ENCODE results near the gene SOX1. TPM values are rescaled to one million over a fixed set of nuclear protein-coding genes. Genes with fewer than 3 reads are reported as not detected.

SOX1 gene
- polyA plus RNA-seq, 1 of the 3 experiments (the other 2 are of a cell fraction), result not detected

DNA sequence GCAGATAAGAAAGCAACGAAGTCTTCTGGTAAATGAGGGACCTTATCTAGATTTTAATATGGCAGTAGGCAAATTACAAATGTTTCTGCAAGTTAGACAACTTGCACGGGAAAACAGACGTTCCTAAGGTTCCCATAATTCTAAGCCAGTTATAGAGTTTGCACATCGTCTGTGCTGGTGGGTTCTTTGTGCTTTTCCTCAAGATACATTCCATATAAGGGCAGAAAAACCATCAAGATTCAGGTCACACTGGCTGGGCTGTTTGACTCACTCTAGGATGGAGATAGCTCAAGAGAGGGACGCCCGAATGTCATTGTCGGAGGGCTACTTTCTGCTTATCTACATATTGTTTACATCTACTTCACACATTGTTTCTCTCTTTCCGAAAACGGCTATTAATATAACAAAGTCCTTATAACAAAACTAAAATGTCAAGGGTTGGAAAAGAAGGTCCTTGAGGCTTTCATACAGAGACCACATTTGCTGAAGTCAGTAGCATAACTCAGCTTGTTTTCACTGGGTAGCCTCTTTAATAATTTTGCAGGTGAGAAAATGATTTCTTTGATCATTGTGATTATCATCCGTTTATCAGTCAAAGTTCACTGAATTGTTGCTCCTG, 44.4 kb downstream of the SOX1 start:
- WGBS (ENCODE audit: low lambda C conversion rate), result 1% methylated on average over 10 of the region's 10 CpGs
- Histone ChIP-seq H3K9me3 (no peaks in the 10 kb centered on the region), H3K9ac (no peak overlapping the region), H3F3A (replicated peaks; ENCODE audit: insufficient read depth) (no peaks in the 10 kb centered on the region), H3K27ac (ENCODE audit: low read depth in 2 of 2, low read length in 1 of 2) (no peak overlapping the region), H2AFZ (ENCODE audit: low read depth) (no peak overlapping the region), H3K4me2 (no peak overlapping the region), H3K27me3 (ENCODE audit: insufficient read depth) (peaks cover 58% of the 10 kb centered on the region), H3K4me1 (ENCODE audit: control insufficient read depth in 1 of 2, insufficient read depth in 2 of 2, low read depth in 1 of 2, low read length in 1 of 2) (no peaks in the 10 kb centered on the region), H4K20me1 (ENCODE audit: insufficient read depth) (no peaks in the 10 kb centered on the region), H3K9me2 (no peaks in the 10 kb centered on the region), H3K36me3 (replicated peaks in 1 of 2; ENCODE audit: control insufficient read depth in 1 of 2, insufficient read depth in 2 of 2, low read length in 1 of 2) (no peaks in the 10 kb centered on the region), H3K4me3 (ENCODE audit: low read depth in 2 of 2, low read length in 1 of 2) (no peak overlapping the region), H3K79me2 (ENCODE audit: insufficient read depth) (no peaks in the 10 kb centered on the region)
- no peak for DNase-seq
- CTCF ChIA-PET, result no interaction called here
- POLR2A ChIA-PET, result no interaction called here
- TF ChIP-seq YY1 (IDR thresholded peaks at IDR 0.05; ENCODE audit: low read depth) (no peak), NFIC (IDR thresholded peaks at IDR 0.05; ENCODE audit: borderline replicate concordance) (no peak), FOXM1 (IDR thresholded peaks at IDR 0.05; ENCODE audit: low read depth) (no peak), TEAD4 (IDR thresholded peaks at IDR 0.05; ENCODE audit: borderline replicate concordance, insufficient read depth) (no peak), ELF1 (IDR thresholded peaks at IDR 0.05) (no peak), RCOR1 (IDR thresholded peaks at IDR 0.05; ENCODE audit: low read length) (no peak)
- TF ChIP-seq, protein P1, sequence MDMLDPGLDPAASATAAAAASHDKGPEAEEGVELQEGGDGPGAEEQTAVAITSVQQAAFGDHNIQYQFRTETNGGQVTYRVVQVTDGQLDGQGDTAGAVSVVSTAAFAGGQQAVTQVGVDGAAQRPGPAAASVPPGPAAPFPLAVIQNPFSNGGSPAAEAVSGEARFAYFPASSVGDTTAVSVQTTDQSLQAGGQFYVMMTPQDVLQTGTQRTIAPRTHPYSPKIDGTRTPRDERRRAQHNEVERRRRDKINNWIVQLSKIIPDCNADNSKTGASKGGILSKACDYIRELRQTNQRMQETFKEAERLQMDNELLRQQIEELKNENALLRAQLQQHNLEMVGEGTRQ (IDR thresholded peaks at IDR 0.05; ENCODE audit: borderline replicate concordance, low read depth, low read length), result no peak
- TF ChIP-seq, protein P2, sequence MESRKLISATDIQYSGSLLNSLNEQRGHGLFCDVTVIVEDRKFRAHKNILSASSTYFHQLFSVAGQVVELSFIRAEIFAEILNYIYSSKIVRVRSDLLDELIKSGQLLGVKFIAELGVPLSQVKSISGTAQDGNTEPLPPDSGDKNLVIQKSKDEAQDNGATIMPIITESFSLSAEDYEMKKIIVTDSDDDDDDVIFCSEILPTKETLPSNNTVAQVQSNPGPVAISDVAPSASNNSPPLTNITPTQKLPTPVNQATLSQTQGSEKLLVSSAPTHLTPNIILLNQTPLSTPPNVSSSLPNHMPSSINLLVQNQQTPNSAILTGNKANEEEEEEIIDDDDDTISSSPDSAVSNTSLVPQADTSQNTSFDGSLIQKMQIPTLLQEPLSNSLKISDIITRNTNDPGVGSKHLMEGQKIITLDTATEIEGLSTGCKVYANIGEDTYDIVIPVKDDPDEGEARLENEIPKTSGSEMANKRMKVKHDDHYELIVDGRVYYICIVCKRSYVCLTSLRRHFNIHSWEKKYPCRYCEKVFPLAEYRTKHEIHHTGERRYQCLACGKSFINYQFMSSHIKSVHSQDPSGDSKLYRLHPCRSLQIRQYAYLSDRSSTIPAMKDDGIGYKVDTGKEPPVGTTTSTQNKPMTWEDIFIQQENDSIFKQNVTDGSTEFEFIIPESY (IDR thresholded peaks at IDR 0.05; ENCODE audit: borderline replicate concordance, low read depth), result no peak
- TF ChIP-seq, protein P3, sequence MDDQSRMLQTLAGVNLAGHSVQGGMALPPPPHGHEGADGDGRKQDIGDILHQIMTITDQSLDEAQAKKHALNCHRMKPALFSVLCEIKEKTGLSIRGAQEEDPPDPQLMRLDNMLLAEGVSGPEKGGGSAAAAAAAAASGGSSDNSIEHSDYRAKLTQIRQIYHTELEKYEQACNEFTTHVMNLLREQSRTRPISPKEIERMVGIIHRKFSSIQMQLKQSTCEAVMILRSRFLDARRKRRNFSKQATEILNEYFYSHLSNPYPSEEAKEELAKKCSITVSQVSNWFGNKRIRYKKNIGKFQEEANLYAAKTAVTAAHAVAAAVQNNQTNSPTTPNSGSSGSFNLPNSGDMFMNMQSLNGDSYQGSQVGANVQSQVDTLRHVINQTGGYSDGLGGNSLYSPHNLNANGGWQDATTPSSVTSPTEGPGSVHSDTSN (IDR thresholded peaks at IDR 0.05), result no peak
- TF ChIP-seq, protein P4, sequence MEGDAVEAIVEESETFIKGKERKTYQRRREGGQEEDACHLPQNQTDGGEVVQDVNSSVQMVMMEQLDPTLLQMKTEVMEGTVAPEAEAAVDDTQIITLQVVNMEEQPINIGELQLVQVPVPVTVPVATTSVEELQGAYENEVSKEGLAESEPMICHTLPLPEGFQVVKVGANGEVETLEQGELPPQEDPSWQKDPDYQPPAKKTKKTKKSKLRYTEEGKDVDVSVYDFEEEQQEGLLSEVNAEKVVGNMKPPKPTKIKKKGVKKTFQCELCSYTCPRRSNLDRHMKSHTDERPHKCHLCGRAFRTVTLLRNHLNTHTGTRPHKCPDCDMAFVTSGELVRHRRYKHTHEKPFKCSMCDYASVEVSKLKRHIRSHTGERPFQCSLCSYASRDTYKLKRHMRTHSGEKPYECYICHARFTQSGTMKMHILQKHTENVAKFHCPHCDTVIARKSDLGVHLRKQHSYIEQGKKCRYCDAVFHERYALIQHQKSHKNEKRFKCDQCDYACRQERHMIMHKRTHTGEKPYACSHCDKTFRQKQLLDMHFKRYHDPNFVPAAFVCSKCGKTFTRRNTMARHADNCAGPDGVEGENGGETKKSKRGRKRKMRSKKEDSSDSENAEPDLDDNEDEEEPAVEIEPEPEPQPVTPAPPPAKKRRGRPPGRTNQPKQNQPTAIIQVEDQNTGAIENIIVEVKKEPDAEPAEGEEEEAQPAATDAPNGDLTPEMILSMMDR (IDR thresholded peaks at IDR 0.05), result no peak
